DND-41 (cell line): Measurements from ENCODE around the gene TGOLN2.

Source experiments
- ATAC-seq: fragments of 200-7000 bp; cut with Tn5 transposase; 3 replicates; pipeline ENCODE4 v1.9.1; 2021; ENCODE audit warnings: low read depth; ENCODE audit not compliant: insufficient read depth
- DNase-seq: peaks from one replicate; pipeline ENCODE4 v3.0.0-alpha.2; 2020
- H2AFZ ChIP-seq: 2 replicates; pipeline ENCODE4 v1.6.0; 2012; ENCODE audit warnings: low read depth, low read length
- H3K27ac ChIP-seq: 2 replicates; pipeline ENCODE4 v1.5.1; 2012; ENCODE audit warnings: low read length, inconsistent platforms
- H3K27me3 ChIP-seq: fragments of 200-600 bp; sonication (generic); 2 replicates; pipeline ENCODE4 v1.6.0; 2012; ENCODE audit warnings: low read length, mild to moderate bottlenecking, inconsistent platforms; ENCODE audit not compliant: insufficient read depth, poor library complexity
- H3K36me3 ChIP-seq: 2 replicates; pipeline ENCODE4 v1.5.1; 2012; ENCODE audit warnings: low read length, inconsistent platforms; ENCODE audit not compliant: insufficient read depth
- H3K4me1 ChIP-seq: 2 replicates; pipeline ENCODE4 v1.5.1; 2012; ENCODE audit warnings: mild to moderate bottlenecking, low read length; ENCODE audit not compliant: insufficient read depth
- H3K4me2 ChIP-seq: 2 replicates; pipeline ENCODE4 v1.6.0; 2012; ENCODE audit warnings: mild to moderate bottlenecking, moderate library complexity, low read length, inconsistent platforms; ENCODE audit not compliant: insufficient read depth
- H3K4me3 ChIP-seq, 2 experiments: fragments of 200-600 bp in 1 of 2; shearing (Covaris generic) in 1 of 2; 2 replicates each; pipeline ENCODE4 v1.5.1; 2012 to 2016; ENCODE audit warnings: inconsistent platforms in 2 of 2, low read length in 2 of 2, mild to moderate bottlenecking in 2 of 2, low read depth in 1 of 2, moderate library complexity in 1 of 2
- H3K79me2 ChIP-seq: 2 replicates; pipeline ENCODE4 v1.6.0; 2012; ENCODE audit warnings: low read length, inconsistent platforms; ENCODE audit not compliant: insufficient read depth
- H3K9ac ChIP-seq: 2 replicates; pipeline ENCODE4 v1.6.0; 2012; ENCODE audit warnings: low read depth, mild to moderate bottlenecking, inconsistent platforms, low read length, moderate library complexity
- H3K9me3 ChIP-seq: 2 replicates; pipeline ENCODE4 v1.5.1; 2012; ENCODE audit warnings: low read length, moderate library complexity, mild to moderate bottlenecking, inconsistent platforms; ENCODE audit not compliant: insufficient read depth, severe bottlenecking
- H4K20me1 ChIP-seq: 2 replicates; pipeline ENCODE4 v1.6.0; 2012; ENCODE audit warnings: low read length; ENCODE audit not compliant: insufficient read depth
- EZH2 ChIP-seq: IDR thresholded peaks from 3 replicates; pipeline ENCODE4 v1.6.1; 2012; ENCODE audit warnings: borderline replicate concordance, low read depth, mild to moderate bottlenecking, moderate library complexity, low read length, inconsistent platforms; ENCODE audit not compliant: severe bottlenecking
- TF ChIP-seq, protein P1 (sequence below): IDR thresholded peaks from 2 replicates; pipeline ENCODE4 v1.5.1; 2012; ENCODE audit warnings: borderline replicate concordance, low read length, moderate library complexity, mild to moderate bottlenecking; ENCODE audit not compliant: poor library complexity, severe bottlenecking; ENCODE audit errors: extremely low read depth

The TGOLN2 gene

DNA sequence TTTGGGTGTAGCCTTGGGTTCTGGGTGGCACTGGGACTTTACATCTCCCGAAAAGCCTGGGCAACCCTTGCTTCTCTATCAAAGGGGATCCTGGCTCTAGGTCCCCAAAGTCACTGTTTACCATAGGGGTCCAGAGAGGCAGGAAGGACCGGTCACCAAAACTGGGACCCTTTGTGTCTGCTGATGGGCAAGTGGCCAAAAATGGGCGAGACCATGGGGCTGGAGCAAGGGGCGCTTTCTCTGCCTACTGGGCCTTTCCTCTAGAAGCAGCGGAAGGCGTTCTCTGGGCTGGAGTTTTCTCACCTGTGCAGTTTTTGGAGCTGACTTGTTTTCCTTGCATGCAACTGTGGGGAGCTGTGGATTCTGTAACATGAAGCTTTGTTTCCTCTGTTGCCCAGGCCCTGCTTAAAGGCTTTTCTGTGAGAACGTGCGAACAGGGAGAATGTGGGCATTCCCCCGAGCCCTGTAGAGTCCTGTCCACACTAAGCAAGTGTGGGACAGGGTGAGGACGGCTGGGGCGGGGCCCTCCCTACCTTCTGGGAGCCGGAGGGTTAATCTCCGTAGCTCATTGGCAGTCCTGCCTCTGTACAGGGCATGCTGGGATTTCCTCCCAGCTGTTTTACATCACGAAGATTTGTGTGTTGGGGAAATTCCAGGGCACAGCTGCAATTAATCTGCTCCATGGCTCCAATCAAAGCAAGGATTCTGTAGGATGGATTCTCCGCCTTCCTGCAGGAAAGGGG lies 50.2 kb downstream of the TGOLN2 start:
- Histone ChIP-seq H3K9me3 (no peaks in the 10 kb centered on the region), H3K27ac (no peak overlapping the region), H4K20me1 (no peaks in the 10 kb centered on the region), H3K4me2 (no peak overlapping the region), H2AFZ (no peak overlapping the region), H3K4me1 (no peaks in the 10 kb centered on the region), H3K79me2 (no peaks in the 10 kb centered on the region), H3K9ac (no peak overlapping the region), H3K27me3 (peaks cover 37% of the 10 kb centered on the region), H3K4me3 (no peak overlapping the region), H3K36me3 (no peaks in the 10 kb centered on the region)
- ATAC-seq = no peak
- DNase-seq = no peak
- TF ChIP-seq EZH2 = no peak
- TF ChIP-seq, protein P1, sequence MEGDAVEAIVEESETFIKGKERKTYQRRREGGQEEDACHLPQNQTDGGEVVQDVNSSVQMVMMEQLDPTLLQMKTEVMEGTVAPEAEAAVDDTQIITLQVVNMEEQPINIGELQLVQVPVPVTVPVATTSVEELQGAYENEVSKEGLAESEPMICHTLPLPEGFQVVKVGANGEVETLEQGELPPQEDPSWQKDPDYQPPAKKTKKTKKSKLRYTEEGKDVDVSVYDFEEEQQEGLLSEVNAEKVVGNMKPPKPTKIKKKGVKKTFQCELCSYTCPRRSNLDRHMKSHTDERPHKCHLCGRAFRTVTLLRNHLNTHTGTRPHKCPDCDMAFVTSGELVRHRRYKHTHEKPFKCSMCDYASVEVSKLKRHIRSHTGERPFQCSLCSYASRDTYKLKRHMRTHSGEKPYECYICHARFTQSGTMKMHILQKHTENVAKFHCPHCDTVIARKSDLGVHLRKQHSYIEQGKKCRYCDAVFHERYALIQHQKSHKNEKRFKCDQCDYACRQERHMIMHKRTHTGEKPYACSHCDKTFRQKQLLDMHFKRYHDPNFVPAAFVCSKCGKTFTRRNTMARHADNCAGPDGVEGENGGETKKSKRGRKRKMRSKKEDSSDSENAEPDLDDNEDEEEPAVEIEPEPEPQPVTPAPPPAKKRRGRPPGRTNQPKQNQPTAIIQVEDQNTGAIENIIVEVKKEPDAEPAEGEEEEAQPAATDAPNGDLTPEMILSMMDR = no peak

DNA sequence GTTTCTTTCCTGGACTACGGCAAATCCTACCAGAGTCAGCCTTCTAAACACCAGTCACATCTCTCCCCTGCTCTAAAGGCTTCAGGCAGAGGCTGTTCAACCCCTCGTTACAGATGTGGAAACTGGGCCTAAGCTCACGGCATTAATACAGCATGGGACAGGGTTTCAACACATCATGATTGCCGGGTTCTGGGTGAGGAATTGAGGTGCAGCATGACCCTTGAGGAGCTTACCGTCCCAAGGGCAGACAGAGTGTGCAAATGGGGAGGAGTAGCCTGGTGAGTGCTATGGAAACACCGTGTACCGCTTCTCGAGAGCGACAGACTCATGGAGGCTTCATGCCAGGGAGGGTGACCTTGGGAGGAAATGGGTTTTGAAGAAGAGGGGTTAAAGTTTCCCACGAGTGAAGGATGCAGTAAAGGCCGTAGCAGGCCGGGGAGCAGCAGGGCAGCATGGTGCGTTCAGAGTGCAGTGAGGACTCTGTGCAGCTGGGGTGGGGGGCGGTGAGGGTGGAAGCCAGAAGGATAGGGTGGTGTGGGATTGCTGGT lies 51.1 kb downstream of the TGOLN2 start:
- DNase-seq = no peak
- Histone ChIP-seq H3K36me3 (no peaks in the 10 kb centered on the region), H4K20me1 (no peaks in the 10 kb centered on the region), H3K4me3 (no peak overlapping the region), H3K27me3 (peaks cover 45% of the 10 kb centered on the region), H3K27ac (no peak overlapping the region), H3K9ac (no peak overlapping the region), H2AFZ (no peak overlapping the region), H3K79me2 (no peaks in the 10 kb centered on the region), H3K9me3 (no peaks in the 10 kb centered on the region), H3K4me2 (no peak overlapping the region), H3K4me1 (no peaks in the 10 kb centered on the region)
- TF ChIP-seq EZH2 = no peak
- TF ChIP-seq, protein P1 = no peak
- ATAC-seq = no peak

DNA sequence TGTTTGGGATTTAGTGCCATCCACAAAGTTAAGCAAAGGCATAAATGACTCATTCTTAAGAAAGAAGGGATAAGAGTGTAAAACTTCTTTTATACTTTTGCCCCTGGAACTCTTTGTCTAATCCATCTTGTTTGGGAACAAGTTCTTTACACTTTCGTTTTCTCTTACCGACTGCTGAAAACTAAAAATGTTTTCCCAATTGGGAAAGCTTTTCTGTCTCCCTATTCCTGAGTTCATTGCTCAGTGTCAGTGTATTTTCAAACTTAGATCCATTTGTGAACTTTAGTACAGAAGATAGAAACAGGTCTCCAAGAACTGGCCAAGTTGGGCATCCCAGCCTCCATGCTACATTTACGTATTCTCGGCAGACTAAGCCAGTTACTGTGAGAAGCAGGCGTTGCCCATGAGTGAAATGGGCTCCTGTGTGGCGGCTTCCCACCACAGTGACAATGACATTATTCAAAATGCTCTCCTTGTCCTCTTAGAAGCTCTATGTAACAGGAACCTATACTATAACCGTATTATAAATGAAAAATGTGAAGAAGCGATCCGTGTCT lies 51.7 kb downstream of the TGOLN2 start:
- H3K36me3 ChIP-seq = no peaks in the 10 kb centered on the region
- no peaks in the 10 kb centered on the region for H4K20me1 ChIP-seq
- H3K27me3 ChIP-seq = peaks cover 47% of the 10 kb centered on the region
- DNase-seq = no peak
- H3K9me3 ChIP-seq = no peaks in the 10 kb centered on the region
- no peaks in the 10 kb centered on the region for H3K79me2 ChIP-seq
- H3K4me3 ChIP-seq = no peak overlapping the region
- no peaks in the 10 kb centered on the region for H3K4me1 ChIP-seq
- H2AFZ ChIP-seq = no peak overlapping the region
- H3K4me2 ChIP-seq = no peak overlapping the region
- TF ChIP-seq, protein P1 = no peak
- TF ChIP-seq EZH2 = no peak
- no peak overlapping the region for H3K27ac ChIP-seq
- ATAC-seq = no peak
- no peak overlapping the region for H3K9ac ChIP-seq
